ENCODE measurements around the gene NOXA1.
"Not testable (repeated sequence)": the region's sequence is repeated elsewhere in the genome, so short reads cannot be mapped to it uniquely, and the experiment has no call there.

Gene NOXA1

DNA sequence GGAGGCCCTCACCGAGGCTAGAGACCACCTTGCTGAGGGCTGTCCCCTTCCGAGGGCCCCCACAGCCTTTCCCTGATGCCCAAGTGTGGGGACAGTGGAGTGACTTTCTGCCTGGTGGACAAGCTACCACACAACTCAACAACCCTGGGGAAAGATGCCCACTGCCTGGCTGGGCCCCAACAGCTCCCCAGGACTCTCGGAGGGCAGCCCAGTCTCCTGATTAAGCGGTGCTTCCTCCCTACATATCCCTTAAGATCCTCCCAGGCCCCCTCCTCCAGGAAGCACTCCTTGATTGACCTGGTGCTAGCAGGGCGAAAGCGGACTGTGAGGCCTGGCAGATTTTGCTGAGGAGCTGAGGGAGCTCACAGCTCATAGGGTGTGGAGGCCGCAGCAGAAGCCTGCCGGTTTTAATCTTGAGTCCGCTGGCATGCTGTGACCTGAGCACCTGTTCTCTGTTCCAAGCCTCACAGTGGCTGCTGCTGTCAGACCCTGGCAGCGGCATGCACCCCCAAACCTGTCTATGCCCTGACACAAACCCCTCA is 33.7 kb downstream of the NOXA1 start:
- no peak for DNase-seq

DNA sequence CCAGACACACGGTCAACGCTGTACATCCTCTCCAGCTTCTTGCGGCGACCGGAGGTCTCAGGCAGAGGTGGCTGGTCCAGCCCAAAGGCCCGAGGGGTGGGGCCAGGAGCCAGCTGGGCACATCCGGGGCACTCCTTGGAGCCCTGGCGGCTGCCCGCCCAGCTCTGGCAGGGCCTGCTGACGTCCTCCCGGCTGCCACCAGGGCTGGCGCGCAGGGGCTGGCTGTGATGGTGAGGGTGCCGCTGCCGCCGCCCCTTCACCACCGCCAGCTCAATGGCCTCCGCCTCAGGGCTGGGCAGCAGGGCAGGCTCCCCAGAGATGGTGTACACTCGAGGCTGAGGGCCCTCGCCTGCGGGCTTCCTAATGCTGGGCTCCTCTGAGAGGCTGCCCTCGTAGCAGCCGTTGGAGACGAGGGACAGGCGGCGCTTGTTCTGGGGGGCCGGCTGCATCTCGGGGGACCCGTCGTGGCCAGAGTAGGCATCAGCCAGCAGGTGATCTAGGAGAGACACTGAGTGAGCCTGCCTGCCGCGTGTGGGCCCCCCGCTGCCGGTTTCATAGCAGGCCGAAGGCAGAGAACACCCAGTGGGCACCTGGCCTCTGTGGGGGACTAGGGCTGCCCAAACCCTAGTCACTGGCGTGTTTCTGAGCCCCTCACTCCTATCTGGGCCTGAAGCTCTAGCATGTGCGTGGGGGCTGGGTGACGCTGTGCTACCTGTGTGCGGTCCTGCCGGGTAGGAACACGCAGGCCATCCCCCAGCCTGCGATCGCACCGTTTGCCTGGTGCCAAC is 34.4 kb downstream of the NOXA1 start:
- no peak for DNase-seq

DNA sequence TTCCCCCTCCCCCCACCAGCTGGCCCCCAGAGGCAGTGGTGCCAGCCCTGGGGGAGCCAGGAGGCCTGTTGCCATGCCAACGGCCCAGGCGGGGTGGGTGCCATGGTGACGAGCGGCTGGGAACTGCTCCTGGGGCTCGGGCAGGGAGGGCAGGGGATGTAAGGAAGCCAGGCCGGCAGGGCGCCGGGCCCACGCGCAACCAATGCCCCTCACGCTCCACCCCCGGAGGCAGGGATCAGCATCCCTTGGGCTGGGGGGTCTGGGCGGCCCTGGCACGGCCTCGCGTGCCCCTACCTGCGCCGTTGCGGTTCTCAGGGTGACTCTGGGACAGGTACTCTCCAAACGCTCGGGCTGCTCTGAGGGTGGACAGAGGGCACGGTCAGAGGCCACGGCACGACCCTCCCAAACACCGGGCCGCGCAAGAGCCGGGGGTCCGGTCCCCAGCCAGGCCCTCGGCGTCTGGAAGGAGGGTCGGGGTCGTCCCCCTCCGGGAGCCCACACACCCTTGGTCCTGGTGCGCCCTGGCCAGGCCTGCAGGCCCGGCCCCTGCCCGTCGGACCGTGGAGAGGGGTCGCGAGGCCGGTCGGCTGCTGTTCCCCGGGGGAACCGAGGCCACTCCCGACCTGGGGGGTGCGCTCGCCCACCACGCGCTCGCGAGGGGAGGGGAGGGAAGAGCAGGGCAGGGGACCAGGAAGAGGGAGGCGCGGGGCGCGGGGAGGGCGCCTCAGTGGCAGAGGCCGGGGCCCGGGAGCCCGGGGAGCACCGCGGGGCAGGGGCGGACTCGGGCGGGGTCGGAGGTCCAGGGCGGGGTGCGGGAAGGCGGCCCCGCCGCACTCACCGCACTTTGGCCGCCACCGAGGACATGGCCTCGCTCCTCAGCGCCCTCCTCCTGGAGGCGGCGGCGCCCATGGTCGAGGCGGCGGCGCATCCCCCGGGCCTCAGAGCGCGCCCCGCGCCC is 35.3 kb downstream of the NOXA1 start:
- DNase-seq, result no peak

DNA sequence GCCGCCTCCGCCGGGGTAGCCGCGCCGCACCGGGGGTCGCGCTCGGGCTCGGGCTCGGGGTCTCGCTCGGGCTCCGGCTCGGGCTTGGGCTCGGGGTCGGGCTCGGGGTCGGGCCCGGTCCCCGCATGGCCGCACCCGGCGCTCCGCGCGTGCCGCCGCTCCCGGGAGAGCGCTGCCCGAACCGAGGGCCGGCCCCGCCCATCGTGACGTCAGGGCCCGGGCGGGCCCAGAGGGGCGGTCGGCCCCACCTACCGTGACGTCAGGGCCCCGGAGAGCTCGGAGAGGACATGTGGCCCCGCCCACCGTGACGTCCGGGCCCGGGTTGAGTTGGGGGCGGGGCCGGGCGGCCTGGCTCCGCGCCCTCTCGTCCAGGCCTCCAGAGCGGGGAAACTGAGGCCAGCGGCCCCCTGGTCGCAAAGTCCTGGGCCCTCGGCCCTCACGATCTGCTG is 36.0 kb downstream of the NOXA1 start, which contains the start of gene NSMF:
Gene NSMF (minus strand): TSS at position 183 of the 449 bp plus-strand sequence. CDS start 232 bp downstream, outside the sequence.
- DNase-seq, result peak; percentile 78

DNA sequence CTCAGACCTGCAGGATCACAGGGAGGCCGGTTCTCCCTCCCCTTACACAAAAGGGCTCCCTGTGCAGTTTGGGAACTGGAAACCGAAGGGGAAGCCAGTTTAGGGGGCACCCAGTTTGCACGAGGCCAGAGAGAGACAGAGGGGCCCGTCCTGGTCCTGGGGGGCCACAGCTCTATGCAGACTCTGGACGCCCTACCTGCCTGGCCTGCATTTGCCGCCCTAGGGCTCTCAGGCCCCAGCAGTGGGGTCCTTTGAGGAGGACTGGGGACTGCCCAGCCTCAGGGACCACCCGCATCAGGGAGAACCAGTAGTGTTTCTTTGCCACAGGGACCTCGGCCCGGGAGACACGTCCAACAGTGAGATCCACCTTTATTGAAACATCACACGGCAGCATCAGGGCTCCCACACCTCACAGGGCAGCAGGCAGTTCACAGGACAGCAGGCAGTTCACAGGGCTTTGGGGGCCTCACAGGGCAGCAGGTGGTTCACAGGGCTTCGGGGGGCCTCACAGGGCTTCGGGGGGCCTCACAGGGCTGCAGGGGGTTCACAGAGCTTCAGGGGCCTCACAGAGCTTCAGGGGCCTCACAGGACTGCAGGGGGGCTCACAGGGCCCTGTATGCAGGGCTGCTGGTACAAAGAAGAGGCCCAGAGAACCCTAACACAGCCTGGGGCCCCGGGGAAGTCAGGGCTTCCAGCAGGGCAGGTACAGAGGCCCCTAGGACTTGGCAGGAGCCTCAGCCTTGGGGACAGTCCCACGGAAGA is 36.6 kb downstream of the NOXA1 start:
- DNase-seq, result no peak

GRCh38 chr9:137460363-137461315 is 37.4 kb downstream of the NOXA1 start:
- DNase-seq, result no peak

DNA sequence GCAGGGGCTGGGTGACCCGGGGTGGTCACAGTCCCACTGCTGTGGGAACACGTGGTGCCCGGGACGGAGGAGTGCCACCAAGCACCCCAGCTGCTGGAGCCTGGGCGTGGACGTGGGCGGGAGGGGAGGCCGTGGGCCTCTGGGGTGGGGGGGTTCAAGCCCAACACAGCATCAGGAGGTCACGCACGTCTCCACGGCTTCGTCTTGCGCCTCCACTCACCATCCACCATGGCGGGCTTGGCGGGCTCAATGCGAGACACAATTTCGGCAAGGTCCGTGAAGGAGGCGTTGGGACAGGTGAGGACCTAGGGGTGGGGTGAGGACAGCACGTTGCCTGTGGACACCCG is 38.1 kb downstream of the NOXA1 start:
- DNase-seq, result no peak

DNA sequence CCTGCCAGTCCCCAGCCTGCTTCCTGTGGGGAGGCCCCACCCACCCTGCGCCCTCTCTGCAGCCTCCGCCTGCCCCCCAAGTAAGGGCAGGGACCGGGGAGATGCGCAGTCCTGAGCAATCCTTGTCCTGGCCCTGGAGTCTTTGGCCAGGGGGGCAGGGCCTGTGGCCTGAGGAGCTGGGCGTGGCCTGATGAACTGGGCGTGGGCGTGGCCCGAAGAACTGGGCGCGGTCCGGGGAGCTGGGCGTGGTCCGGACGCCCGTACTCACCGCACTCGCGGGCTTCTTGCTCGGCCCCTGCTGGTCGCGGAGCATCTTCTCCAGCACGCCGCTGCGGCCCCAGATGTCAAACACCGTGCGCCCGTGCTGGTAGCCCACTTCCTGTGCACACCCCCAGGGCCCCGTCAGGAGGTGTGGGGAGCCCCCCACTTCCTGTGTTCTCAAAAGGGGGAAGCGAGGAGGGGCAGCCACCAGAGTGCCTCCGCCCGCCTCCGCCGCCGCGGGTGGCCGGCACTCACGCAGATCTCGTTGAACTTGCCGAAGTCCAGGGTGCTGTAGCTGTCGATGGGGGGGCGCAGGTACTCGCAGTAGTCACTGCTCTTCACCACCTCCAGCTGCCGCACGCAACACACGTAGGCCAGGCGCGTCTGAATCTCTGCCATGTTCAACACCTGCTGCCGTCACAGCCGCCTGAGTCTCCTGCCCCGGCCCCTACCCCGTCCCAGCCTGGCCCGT is 38.6 kb downstream of the NOXA1 start:
- no peak for DNase-seq

GRCh38 chr9:137462396-137462985 is 39.3 kb downstream of the NOXA1 start:
- DNase-seq, result no peak

DNA sequence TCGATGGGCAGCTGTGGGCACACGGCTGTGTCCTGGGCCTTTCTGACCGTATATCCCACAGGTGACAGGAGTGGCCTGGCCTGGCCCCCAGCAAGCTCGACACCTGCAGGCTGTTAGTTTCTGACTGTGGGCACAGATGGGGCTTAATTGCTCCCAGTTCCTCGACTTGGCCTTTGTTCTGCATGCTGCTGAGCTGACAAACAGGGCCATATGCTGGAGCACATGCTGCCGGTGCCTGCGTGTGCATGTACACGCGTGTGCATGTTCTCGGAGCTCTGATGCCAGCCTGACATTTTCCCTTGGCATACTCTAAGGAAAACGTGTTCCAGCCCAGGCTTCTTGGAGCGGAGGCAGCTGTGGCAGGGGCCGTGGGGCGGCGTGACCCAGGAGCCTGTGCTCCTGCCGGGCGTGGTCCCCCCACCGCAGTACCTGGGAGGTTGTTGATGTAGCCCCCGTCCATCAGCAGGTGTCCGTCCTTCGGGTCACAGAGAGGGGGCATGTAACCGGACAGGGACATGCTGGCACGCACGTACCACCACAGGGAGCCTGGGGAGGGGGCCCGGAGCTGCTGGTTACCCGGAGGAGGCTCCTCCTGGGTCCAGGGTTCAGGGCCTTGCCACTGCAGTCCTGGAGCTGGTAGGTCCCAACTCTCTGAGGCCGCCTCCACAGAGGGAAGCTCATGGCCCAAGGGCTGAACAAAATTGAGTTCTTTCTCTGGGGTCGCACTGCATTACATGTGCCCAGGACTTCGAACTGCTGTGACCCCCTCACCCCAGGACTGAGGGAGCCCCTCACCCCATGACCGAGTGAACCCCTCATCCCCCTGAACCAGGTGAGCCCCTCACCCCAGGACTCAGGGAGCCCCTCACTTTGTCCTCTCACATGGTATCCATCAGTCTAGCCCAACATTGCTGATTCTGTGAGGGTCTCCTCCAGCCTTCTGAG is 40.1 kb downstream of the NOXA1 start:
- DNase-seq, result no peak

DNA sequence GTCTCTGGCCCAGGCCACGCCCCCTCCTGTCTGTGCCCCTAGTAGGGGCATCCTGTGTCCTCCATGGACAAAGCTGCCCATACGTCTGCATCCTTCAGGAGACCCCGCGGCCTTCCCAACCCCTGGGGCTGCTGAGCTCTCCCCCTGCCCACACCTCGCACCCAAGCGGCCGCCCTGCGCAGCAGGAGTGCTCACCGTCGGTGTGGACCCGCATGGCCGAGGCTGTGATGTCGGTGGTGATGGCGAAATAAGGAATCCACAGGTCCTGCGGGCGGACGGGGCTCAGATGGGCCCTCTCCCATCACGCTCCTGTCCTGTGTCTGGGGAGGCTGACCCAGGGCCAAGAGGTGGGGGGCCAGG is 40.7 kb downstream of the NOXA1 start:
- no peak for DNase-seq

DNA sequence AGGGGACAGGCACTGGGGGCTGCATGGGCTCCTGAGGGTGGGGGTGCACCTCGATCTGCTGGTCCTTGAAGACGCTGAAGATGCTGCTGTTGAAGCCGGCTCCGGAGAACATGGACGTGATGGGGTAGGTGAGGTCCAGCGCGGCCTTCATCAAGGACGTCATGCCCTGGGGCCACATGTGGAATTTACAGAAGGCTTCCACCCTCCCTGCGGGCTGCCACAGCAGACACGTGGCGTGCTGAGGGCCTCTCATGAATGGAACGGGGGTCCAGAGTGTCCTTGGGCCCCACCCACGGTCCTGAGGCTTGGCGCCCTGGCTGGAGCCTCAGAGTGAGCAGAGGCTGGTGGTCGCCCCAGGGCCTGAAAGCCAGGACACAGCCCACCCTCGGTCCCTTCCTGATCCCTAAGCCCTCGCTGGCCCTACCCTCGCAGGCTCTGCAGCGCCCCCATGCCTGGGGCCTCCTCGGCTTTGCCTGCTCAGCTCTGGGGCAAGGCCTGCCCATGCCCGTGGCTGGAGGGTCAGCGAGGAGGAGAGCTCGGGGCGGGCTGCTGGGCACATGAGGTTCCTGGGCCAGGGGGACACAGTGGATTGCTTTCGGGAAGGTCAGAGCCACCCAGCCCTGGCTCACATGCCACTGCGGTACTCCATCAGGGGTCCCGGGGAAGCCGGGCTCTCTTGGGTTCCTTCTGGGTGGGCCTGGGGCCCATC is 41.3 kb downstream of the NOXA1 start:
- DNase-seq, result no peak

DNA sequence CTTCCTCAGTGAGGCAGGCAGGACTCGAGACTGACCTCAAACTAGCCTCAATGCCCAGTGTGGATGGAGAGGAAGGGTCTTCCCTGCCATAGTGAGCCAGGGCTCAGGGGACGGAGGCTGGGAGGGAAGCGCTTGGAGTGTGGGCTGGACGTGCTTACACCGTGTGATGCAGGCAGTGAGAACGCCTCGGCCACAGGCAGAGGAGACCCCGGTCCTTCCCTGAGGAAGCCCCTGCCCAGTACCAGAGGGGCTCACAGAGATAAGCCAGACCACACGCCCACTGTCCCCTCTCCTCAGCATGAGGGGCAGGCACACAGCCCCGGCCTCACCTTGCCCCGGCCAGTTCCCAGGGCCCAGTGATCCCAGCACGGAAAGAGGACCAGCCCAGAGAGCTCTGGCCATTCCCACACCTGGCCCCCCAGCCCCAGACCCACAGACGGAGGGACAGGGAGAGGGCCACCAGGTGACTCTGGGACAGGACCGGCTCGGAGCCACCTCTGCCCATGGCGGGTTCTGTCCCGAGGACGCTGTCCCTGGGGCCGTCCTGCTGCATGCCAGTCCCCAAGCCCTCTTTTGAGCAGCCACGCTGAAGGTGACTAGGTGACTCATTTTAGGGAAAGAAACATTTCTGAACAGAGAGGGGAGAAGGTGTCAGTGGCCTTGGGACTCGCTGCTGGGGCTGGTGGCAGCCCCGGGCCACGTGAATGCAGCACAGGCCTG is 42.0 kb downstream of the NOXA1 start:
- no peak for DNase-seq

- DNase-seq, result no peak
These were observed 42.7 kb downstream of the NOXA1 start for GRCh38 chr9:137465720-137466388.

DNA sequence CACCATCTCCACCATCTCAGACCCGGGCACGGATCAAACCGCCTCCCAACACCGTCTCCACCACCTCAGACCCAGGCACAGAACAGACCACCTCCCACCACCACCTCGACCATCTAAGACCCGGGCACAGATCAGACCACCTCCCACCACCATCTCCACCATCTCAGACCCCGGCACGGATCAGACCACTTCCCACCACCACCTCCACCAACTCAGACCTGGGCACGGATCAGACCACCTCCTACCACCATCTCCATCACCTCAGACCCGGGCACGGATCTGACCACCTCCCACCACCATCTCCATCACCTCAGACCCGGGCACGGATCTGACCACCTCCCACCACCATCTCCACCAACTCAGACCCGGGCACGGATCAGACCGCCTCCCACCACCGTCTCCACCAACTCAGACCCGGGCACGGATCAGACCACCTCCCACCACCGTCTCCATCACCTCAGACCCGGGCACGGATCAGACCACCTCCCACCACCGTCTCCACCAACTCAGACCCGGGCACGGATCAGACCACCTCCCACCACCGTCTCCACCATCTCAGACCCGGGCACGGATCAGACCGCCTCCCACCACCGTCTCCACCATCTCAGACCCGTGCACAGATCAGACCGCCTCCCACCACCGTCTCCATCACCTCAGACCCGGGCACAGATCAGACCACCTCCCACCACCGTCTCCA is 43.3 kb downstream of the NOXA1 start:
- DNase-seq, result not testable (repeated sequence)

- no peak for DNase-seq
These were observed 44.0 kb downstream of the NOXA1 start for GRCh38 chr9:137467161-137467581.

DNA sequence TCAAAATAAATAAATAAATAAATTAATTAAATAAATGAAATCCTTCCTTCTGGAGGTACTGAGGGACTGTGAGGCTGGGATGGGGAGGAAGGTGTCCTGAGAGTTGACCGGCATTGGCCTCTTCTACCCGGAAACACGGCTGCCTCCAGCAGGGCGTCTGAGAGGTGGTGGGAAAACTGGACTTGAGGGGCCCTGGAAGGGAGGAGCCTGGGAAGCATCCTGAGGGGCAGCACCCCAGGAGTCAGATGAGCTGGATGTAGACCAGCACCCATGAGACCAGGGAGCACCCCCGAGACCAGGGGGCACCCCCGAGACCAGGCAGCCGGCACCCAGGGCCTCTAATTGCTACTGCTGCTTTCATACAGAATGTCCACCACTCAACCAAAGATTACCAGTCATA is 44.7 kb downstream of the NOXA1 start:
- DNase-seq, result no peak
